DOHH2 (cell line): ENCODE results near the gene BTLA.

Experiments
- H3F3A ChIP-seq: fragments of 200-600 bp; sonication (generic), shearing (Covaris generic); 2 replicates; pipeline ENCODE4 v1.6.0; 2016; ENCODE audit warnings: antibody characterized with exemption, mild to moderate bottlenecking; ENCODE audit not compliant: control insufficient read depth, insufficient read depth
- H3K27ac ChIP-seq: fragments of 200-600 bp; sonication (generic); 2 replicates; pipeline ENCODE4 v1.5.1; 2014; ENCODE audit warnings: low read depth, mild to moderate bottlenecking, low read length, moderate library complexity
- H3K27me3 ChIP-seq: fragments of 200-600 bp; sonication (generic); 2 replicates; pipeline ENCODE4 v1.6.1; 2014; ENCODE audit warnings: mild to moderate bottlenecking, low read length, mixed read lengths; ENCODE audit not compliant: control insufficient read depth
- H3K36me3 ChIP-seq: fragments of 200-600 bp; sonication (generic); 2 replicates; pipeline ENCODE4 v1.6.1; 2014; ENCODE audit warnings: mild to moderate bottlenecking, low read length, moderate library complexity, mixed read lengths; ENCODE audit not compliant: control insufficient read depth
- H3K4me1 ChIP-seq: fragments of 200-600 bp; sonication (generic); 2 replicates; pipeline ENCODE4 v1.6.1; 2014; ENCODE audit warnings: mild to moderate bottlenecking, low read length, mixed read lengths; ENCODE audit not compliant: control insufficient read depth
- H3K4me2 ChIP-seq: fragments of 200-600 bp; sonication (generic); 2 replicates; pipeline ENCODE4 v1.6.0; 2014; ENCODE audit warnings: mild to moderate bottlenecking, low read length, moderate library complexity
- H3K4me3 ChIP-seq: fragments of 200-600 bp; sonication (generic); 2 replicates; pipeline ENCODE4 v1.5.1; 2014; ENCODE audit warnings: mild to moderate bottlenecking, low read length, mixed read lengths
- H3K79me2 ChIP-seq: fragments of 200-600 bp; sonication (generic); 2 replicates; pipeline ENCODE4 v1.6.1; 2014; ENCODE audit warnings: mild to moderate bottlenecking, low read length, mixed read lengths; ENCODE audit not compliant: control insufficient read depth
- H3K9me2 ChIP-seq: fragments of 200-600 bp; sonication (generic); replicated peaks from 2 replicates; pipeline ENCODE4 v1.6.1; 2014; ENCODE audit warnings: mild to moderate bottlenecking, low read length, mixed read lengths; ENCODE audit not compliant: control insufficient read depth
- H3K9me3 ChIP-seq: fragments of 200-600 bp; sonication (generic); 2 replicates; pipeline ENCODE4 v1.6.1; 2014; ENCODE audit warnings: antibody characterized with exemption, low read length, mixed read lengths; ENCODE audit not compliant: control insufficient read depth, insufficient read depth
- H4K20me1 ChIP-seq: fragments of 200-600 bp; sonication (generic); 2 replicates; pipeline ENCODE4 v1.6.0; 2014; ENCODE audit warnings: low read depth, mild to moderate bottlenecking, antibody characterized with exemption, low read length, moderate library complexity; ENCODE audit not compliant: control insufficient read depth, insufficient read depth
- EZH2phosphoT487 ChIP-seq: fragments of 200-600 bp; sonication (generic); IDR thresholded peaks from 2 replicates; pipeline ENCODE4 v1.6.1; 2017; ENCODE audit warnings: borderline replicate concordance, mild to moderate bottlenecking, antibody characterized with exemption, low read length, moderate library complexity, mixed read lengths
- TF ChIP-seq, protein P1 (sequence below): fragments of 200-600 bp; sonication (generic); IDR thresholded peaks from one replicate; pipeline ENCODE4 v1.5.1; 2014; ENCODE audit warnings: antibody characterized with exemption, mild to moderate bottlenecking, low read depth, low read length; ENCODE audit not compliant: poor library complexity, severe bottlenecking

BTLA gene

DNA sequence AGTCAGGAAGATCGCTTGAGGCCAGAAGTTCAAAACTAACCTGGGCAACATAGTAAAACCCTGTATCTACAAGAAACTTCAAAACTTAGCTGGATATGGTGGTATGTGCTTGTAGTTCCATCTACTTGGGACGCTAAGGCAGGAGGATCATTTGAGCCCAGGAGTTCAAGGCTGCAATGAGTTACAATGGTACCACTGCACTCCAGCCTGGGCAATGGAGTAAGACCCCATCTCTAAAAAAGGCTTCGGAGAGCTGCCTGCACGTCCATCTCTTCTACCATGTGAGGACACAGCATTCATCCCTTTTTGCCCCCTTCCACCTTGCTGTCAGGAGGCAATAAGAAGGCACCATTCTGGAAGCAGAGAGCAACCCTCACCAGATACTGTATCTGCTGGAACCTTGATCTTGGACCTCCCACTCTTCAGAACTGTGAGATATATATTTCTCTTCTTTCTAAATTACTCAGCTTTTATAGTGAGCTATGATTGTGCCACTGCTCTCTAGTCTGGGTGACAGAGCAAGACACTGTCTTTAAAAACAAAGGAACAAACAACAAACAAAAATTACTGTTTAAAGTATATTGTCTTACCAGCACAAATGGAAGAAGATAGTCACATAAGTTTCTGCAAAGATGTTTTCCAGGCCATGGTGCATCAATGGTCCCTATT lies 4.2 kb upstream of the BTLA start:
- Histone ChIP-seq H3K27ac (no peak overlapping the region), H3K4me3 (no peak overlapping the region), H3F3A (no peaks in the 10 kb centered on the region), H3K4me1 (peaks cover 61% of the 10 kb centered on the region), H3K79me2 (no peaks in the 10 kb centered on the region), H4K20me1 (no peaks in the 10 kb centered on the region), H3K9me3 (no peaks in the 10 kb centered on the region), H3K9me2 (no peaks in the 10 kb centered on the region), H3K36me3 (no peaks in the 10 kb centered on the region), H3K27me3 (no peaks in the 10 kb centered on the region), H3K4me2 (peak overlapping the region; percentile 26; the same call in 1 of the 2 replicates)
- no peak for TF ChIP-seq EZH2phosphoT487
- TF ChIP-seq, protein P1, sequence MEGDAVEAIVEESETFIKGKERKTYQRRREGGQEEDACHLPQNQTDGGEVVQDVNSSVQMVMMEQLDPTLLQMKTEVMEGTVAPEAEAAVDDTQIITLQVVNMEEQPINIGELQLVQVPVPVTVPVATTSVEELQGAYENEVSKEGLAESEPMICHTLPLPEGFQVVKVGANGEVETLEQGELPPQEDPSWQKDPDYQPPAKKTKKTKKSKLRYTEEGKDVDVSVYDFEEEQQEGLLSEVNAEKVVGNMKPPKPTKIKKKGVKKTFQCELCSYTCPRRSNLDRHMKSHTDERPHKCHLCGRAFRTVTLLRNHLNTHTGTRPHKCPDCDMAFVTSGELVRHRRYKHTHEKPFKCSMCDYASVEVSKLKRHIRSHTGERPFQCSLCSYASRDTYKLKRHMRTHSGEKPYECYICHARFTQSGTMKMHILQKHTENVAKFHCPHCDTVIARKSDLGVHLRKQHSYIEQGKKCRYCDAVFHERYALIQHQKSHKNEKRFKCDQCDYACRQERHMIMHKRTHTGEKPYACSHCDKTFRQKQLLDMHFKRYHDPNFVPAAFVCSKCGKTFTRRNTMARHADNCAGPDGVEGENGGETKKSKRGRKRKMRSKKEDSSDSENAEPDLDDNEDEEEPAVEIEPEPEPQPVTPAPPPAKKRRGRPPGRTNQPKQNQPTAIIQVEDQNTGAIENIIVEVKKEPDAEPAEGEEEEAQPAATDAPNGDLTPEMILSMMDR: no peak

GRCh38 chr3:112500621-112501020 lies 1.3 kb upstream of the BTLA start:
- Histone ChIP-seq H3K9me2 (no peaks in the 10 kb centered on the region), H3K4me1 (peaks cover 64% of the 10 kb centered on the region), H3K4me2 (no peak overlapping the region), H3F3A (no peaks in the 10 kb centered on the region), H4K20me1 (no peaks in the 10 kb centered on the region), H3K27me3 (no peaks in the 10 kb centered on the region), H3K4me3 (no peak overlapping the region), H3K27ac (no peak overlapping the region), H3K79me2 (no peaks in the 10 kb centered on the region), H3K36me3 (no peaks in the 10 kb centered on the region), H3K9me3 (no peaks in the 10 kb centered on the region)
- no peak for TF ChIP-seq EZH2phosphoT487
- TF ChIP-seq, protein P1: no peak

GRCh38 chr3:112497897-112498548 lies 1.2 kb downstream of the BTLA start:
- no peaks in the 10 kb centered on the region for H3K9me3 ChIP-seq
- no peaks in the 10 kb centered on the region for H3K36me3 ChIP-seq
- H3K4me2 ChIP-seq: peak overlapping the region; percentile 52
- no peaks in the 10 kb centered on the region for H3K27me3 ChIP-seq
- H3K27ac ChIP-seq: peak overlapping the region; percentile 52
- H4K20me1 ChIP-seq: no peaks in the 10 kb centered on the region
- TF ChIP-seq EZH2phosphoT487: no peak
- TF ChIP-seq, protein P1: no peak
- H3K79me2 ChIP-seq: no peaks in the 10 kb centered on the region
- H3F3A ChIP-seq: no peaks in the 10 kb centered on the region
- H3K4me1 ChIP-seq: peaks cover 51% of the 10 kb centered on the region
- no peaks in the 10 kb centered on the region for H3K9me2 ChIP-seq
- H3K4me3 ChIP-seq: peak overlapping the region; percentile 57
